ENCODE measurements around the gene PIGA. TPM values are rescaled to one million over a fixed set of nuclear protein-coding genes. Genes with fewer than 3 reads are reported as not detected.

The PIGA gene
- total and polyA plus RNA-seq, 10 of the 15 experiments (the other 5 are each of a cell fraction or from before 2014, with no cell fraction given), result 4.9 to 24.1 (median 11.0) TPM

DNA sequence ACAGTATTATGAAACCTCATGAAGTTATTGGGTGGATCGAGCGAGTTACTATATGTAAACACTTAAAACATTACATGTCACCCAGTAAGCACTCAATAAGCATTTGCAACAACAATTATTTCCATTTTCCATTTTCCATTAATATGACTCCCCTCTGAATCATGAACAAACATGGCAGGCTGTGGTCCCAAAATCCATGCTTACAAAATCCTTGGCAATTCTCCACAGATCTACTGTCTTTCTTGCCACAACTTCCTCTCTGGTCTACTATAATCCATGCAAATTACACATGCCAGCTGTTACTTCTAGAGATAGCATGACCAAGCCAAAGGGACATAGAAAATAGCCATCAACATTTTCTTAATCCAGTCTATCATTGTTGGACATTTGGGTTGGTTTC is 41.9 kb downstream of the PIGA start (continued):
- TF ChIP-seq, protein P1, sequence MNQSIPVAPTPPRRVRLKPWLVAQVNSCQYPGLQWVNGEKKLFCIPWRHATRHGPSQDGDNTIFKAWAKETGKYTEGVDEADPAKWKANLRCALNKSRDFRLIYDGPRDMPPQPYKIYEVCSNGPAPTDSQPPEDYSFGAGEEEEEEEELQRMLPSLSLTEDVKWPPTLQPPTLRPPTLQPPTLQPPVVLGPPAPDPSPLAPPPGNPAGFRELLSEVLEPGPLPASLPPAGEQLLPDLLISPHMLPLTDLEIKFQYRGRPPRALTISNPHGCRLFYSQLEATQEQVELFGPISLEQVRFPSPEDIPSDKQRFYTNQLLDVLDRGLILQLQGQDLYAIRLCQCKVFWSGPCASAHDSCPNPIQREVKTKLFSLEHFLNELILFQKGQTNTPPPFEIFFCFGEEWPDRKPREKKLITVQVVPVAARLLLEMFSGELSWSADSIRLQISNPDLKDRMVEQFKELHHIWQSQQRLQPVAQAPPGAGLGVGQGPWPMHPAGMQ (IDR thresholded peaks at IDR 0.05; ENCODE audit: borderline replicate concordance), result no peak

DNA sequence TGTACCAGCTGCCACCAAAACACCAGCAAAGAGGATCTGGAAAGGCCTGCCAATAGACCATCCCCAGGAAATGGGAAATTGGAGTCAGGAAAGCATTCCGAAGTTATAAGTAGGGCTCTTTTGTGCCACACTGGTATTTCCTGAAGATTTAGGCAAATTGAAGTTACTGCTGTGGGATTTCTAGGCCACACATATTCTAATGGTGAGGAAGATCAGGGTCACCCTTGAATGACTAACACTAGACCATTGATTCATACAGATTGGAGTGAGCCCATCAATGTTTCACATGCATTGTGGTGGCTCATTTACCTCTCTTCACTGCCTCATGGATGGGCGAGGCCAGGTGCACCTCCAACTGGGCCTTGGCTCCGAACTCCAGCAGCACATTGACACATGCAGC is 42.5 kb downstream of the PIGA start:
- DNase-seq (ENCODE audit: low read depth, low spot score), result no peak
- no peak for ATAC-seq
- BruUV-seq (replicated peaks), result no TSS peak
- ChIA-PET RAD21 (ENCODE audit: unreplicated experiment) (no interaction called here), POLR2A (no interaction called here), SMC1A (ENCODE audit: uncharacterized antibody, unreplicated experiment) (no interaction called here), CTCF (no interaction called here)
- Histone ChIP-seq H3K9me3 (replicated peaks; ENCODE audit: control insufficient read depth, insufficient read depth, low read length) (no peaks in the 10 kb centered on the region), H3K27me3 (replicated peaks in 1 of 2; ENCODE audit: control insufficient read depth in 2 of 2, insufficient read depth in 2 of 2, low read length in 1 of 2) (no peaks in the 10 kb centered on the region), H4K20me1 (ENCODE audit: control insufficient read depth, insufficient read depth) (no peaks in the 10 kb centered on the region), H3K4me1 (ENCODE audit: control insufficient read depth, insufficient read depth, low read length) (no peaks in the 10 kb centered on the region), H3K79me2 (ENCODE audit: control insufficient read depth, insufficient read depth, low read length) (no peaks in the 10 kb centered on the region), H3K4me3 (no peak overlapping the region), H2AFZ (ENCODE audit: control insufficient read depth, low read depth, low read length) (no peak overlapping the region), H3K4me2 (ENCODE audit: control insufficient read depth, insufficient read depth) (no peak overlapping the region), H3K36me3 (ENCODE audit: control insufficient read depth in 2 of 2, insufficient read depth in 2 of 2, low read length in 1 of 2) (no peaks in the 10 kb centered on the region), H3K9ac (ENCODE audit: control insufficient read depth, insufficient read depth, low read length) (no peak overlapping the region), H3K27ac (ENCODE audit: control insufficient read depth, insufficient read depth) (no peak overlapping the region)
- FAIRE-seq, result no peak
- in situ Hi-C loops (cut with MboI) (no loop called here), intact Hi-C loops (cut with micrococcal nuclease; ENCODE audit: unreplicated experiment) (no loop called here)
- 8% methylated on average over 3 of the region's 3 CpGs for WGBS (ENCODE audit: insufficient coverage, insufficient replicate concordance, low lambda C conversion rate, missing lambda C conversion rate)
- TF ChIP-seq CREB1 (IDR thresholded peaks at IDR 0.05; ENCODE audit: low read depth), result no peak
- no peak for TF ChIP-seq SREBF1 (IDR thresholded peaks at IDR 0.05; ENCODE audit: low read length)
- TF ChIP-seq MXI1 (IDR thresholded peaks at IDR 0.05; ENCODE audit: low read depth, low read length), result no peak
- TF ChIP-seq IKZF2 (IDR thresholded peaks at IDR 0.05), result no peak
- TF ChIP-seq NFYB (IDR thresholded peaks at IDR 0.05; ENCODE audit: insufficient read depth, low read depth, low read length), result no peak
- TF ChIP-seq, protein P2, sequence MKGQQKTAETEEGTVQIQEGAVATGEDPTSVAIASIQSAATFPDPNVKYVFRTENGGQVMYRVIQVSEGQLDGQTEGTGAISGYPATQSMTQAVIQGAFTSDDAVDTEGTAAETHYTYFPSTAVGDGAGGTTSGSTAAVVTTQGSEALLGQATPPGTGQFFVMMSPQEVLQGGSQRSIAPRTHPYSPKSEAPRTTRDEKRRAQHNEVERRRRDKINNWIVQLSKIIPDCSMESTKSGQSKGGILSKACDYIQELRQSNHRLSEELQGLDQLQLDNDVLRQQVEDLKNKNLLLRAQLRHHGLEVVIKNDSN (IDR thresholded peaks at IDR 0.05; ENCODE audit: borderline replicate concordance, extremely low read length, insufficient read depth, low read depth, low read length), result no peak
- TF ChIP-seq, protein P3, sequence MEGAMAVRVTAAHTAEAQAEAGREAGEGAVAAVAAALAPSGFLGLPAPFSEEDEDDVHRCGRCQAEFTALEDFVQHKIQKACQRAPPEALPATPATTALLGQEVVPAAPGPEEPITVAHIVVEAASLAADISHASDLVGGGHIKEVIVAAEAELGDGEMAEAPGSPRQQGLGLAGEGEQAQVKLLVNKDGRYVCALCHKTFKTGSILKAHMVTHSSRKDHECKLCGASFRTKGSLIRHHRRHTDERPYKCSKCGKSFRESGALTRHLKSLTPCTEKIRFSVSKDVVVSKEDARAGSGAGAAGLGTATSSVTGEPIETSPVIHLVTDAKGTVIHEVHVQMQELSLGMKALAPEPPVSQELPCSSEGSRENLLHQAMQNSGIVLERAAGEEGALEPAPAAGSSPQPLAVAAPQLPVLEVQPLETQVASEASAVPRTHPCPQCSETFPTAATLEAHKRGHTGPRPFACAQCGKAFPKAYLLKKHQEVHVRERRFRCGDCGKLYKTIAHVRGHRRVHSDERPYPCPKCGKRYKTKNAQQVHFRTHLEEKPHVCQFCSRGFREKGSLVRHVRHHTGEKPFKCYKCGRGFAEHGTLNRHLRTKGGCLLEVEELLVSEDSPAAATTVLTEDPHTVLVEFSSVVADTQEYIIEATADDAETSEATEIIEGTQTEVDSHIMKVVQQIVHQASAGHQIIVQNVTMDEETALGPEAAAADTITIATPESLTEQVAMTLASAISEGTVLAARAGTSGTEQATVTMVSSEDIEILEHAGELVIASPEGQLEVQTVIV (IDR thresholded peaks at IDR 0.05; ENCODE audit: borderline replicate concordance, partially characterized antibody), result no peak
- TF ChIP-seq, protein P4, sequence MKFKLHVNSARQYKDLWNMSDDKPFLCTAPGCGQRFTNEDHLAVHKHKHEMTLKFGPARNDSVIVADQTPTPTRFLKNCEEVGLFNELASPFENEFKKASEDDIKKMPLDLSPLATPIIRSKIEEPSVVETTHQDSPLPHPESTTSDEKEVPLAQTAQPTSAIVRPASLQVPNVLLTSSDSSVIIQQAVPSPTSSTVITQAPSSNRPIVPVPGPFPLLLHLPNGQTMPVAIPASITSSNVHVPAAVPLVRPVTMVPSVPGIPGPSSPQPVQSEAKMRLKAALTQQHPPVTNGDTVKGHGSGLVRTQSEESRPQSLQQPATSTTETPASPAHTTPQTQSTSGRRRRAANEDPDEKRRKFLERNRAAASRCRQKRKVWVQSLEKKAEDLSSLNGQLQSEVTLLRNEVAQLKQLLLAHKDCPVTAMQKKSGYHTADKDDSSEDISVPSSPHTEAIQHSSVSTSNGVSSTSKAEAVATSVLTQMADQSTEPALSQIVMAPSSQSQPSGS (IDR thresholded peaks at IDR 0.05; ENCODE audit: low read length), result no peak
- no peak for TF ChIP-seq MEF2A (IDR thresholded peaks at IDR 0.05; ENCODE audit: insufficient read depth, low read depth, low read length)
- TF ChIP-seq MYC (IDR thresholded peaks at IDR 0.05; ENCODE audit: insufficient read depth, insufficient read length, insufficient replicate concordance, low read length, severe bottlenecking), result no peak
- no peak for TF ChIP-seq TCF7 (IDR thresholded peaks at IDR 0.05; ENCODE audit: borderline replicate concordance)
- no peak for TF ChIP-seq SMAD5 (IDR thresholded peaks at IDR 0.05; ENCODE audit: low read depth)
- TF ChIP-seq BRCA1 (IDR thresholded peaks at IDR 0.05; ENCODE audit: low read depth, low read length), result no peak

Data from GM12878 (cell line).